K562 (cell line): ENCODE measurements around the gene TSC1. TPM values are rescaled to one million over a fixed set of nuclear protein-coding genes. Genes with fewer than 3 reads are reported as not detected.
A peak's percentile ranks its signal among the peaks of the same experiment; 100 is the strongest.

Experiments used
- ARID2 ChIP-seq: fragments of 450-650 bp; IDR thresholded peaks from 2 replicates; pipeline ENCODE4 v1.6.1; 2017; ENCODE audit warnings: antibody characterized with exemption, mild to moderate bottlenecking
- CBX3 ChIP-seq, 2 experiments: IDR thresholded peaks; 1 replicate in 1 of 2; 2 replicates in 1 of 2; pipeline ENCODE4 v1.6.1; 2012; ENCODE audit warnings: inconsistent platforms in 2 of 2, low read length in 2 of 2, borderline replicate concordance in 1 of 2, control low read depth in 1 of 2
- CHD1 ChIP-seq: fragments of 200-600 bp; sonication (generic); IDR thresholded peaks from one replicate; pipeline ENCODE4 v1.6.1; 2012; ENCODE audit warnings: mild to moderate bottlenecking, moderate library complexity, low read length, inconsistent platforms
- CREB1 ChIP-seq, 2 experiments: sonication (generic) in 1 of 2; formaldehyde crosslinking in 1 of 2; IDR thresholded peaks; 2 replicates each; pipeline versions ENCODE4 v1.6.1 to v1.8.0; 2012 to 2022; ENCODE audit warnings: inconsistent platforms in 1 of 2, mild to moderate bottlenecking in 1 of 2, missing genetic modification reagents in 1 of 2, moderate library complexity in 1 of 2
- CXXC5 ChIP-seq: fragments of 250-450 bp; sonication (Bioruptor Pico); IDR thresholded peaks from 2 replicates; pipeline ENCODE4 v1.8.0; 2022; ENCODE audit warnings: inconsistent platforms, mild to moderate bottlenecking, moderate library complexity
- E2F6 ChIP-seq, 2 experiments: IDR thresholded peaks; 2 replicates each; pipeline ENCODE4 v1.6.1; 2011; ENCODE audit warnings: borderline replicate concordance in 1 of 2, control low read depth in 1 of 2, low read depth in 1 of 2, low read length in 1 of 2, mild to moderate bottlenecking in 1 of 2, mixed read lengths in 1 of 2, moderate library complexity in 1 of 2; ENCODE audit not compliant: insufficient read depth in 1 of 2, insufficient read length in 1 of 2, poor library complexity in 1 of 2, severe bottlenecking in 1 of 2; ENCODE audit errors: extremely low read depth in 1 of 2
- ELF2 ChIP-seq: fragments of 250-450 bp; sonication (Bioruptor Pico); IDR thresholded peaks from 2 replicates; pipeline ENCODE4 v1.5.0; 2021; ENCODE audit warnings: mild to moderate bottlenecking
- HIVEP1 ChIP-seq: fragments of 250-450 bp; sonication (Bioruptor Pico); IDR thresholded peaks from 2 replicates; pipeline ENCODE4 v1.4.0; 2020; ENCODE audit warnings: mild to moderate bottlenecking
- HMG20A ChIP-seq: fragments of 450-650 bp; formaldehyde crosslinking; conservative IDR thresholded peaks from 2 replicates; pipeline ENCODE4 v1.4.0; 2020; ENCODE audit warnings: mild to moderate bottlenecking, mixed read lengths
- ID3 ChIP-seq, 2 experiments: fragments of 250-450 bp in 1 of 2; fragments of 450-650 bp in 1 of 2; sonication (Bioruptor Pico) in 1 of 2; IDR thresholded peaks; 2 replicates each; pipeline versions ENCODE4 v1.6.1 to v1.8.0; 2016 to 2021; ENCODE audit warnings: mild to moderate bottlenecking in 2 of 2, moderate library complexity in 2 of 2, missing compliant biosample characterization in 1 of 2, missing genetic modification characterization in 1 of 2
- MCM3 ChIP-seq: fragments of 450-650 bp; IDR thresholded peaks from 2 replicates; pipeline ENCODE4 v1.6.1; 2016
- MIER1 ChIP-seq: fragments of 450-650 bp; IDR thresholded peaks from 2 replicates; pipeline ENCODE4 v1.6.1; 2016; ENCODE audit warnings: antibody characterized with exemption, mild to moderate bottlenecking, low read depth
- NFIX ChIP-seq: fragments of 250-450 bp; sonication (Bioruptor Pico); IDR thresholded peaks from 2 replicates; pipeline ENCODE4 v1.4.0; 2020; ENCODE audit warnings: low read depth, mild to moderate bottlenecking, moderate library complexity
- NFYB ChIP-seq: IDR thresholded peaks from 2 replicates; pipeline ENCODE4 v1.6.1; 2011; ENCODE audit warnings: mild to moderate bottlenecking, moderate library complexity; ENCODE audit not compliant: insufficient read length; ENCODE audit errors: extremely low read depth
- RBFOX2 ChIP-seq: fragments of 200-400 bp; formaldehyde crosslinking; IDR thresholded peaks from 2 replicates; pipeline ENCODE4 v1.6.1; 2017; ENCODE audit warnings: low read depth, mild to moderate bottlenecking, low read length, moderate library complexity
- RBM22 ChIP-seq: fragments of 200-400 bp; formaldehyde crosslinking; IDR thresholded peaks from 2 replicates; pipeline ENCODE4 v1.6.1; 2018; ENCODE audit warnings: low read length, low read depth; ENCODE audit not compliant: poor library complexity, severe bottlenecking
- SAFB ChIP-seq: fragments of 200-400 bp; formaldehyde crosslinking; IDR thresholded peaks from 2 replicates; pipeline ENCODE4 v1.6.1; 2017; ENCODE audit warnings: low read depth, low read length, borderline replicate concordance
- SP1 ChIP-seq: sonication (generic); formaldehyde crosslinking; IDR thresholded peaks from 2 replicates; pipeline ENCODE4 v1.8.1; 2022; ENCODE audit warnings: mild to moderate bottlenecking, missing genetic modification reagents
- SRF ChIP-seq, 2 experiments: fragments of 250-450, 450-650 bp in 1 of 2; sonication (Bioruptor Pico) in 1 of 2; sonication (generic) in 1 of 2; formaldehyde crosslinking; IDR thresholded peaks; 2 replicates each; pipeline versions ENCODE4 v1.5.0 to v1.5.1; 2020 to 2022; ENCODE audit warnings: mild to moderate bottlenecking in 1 of 2, missing genetic modification reagents in 1 of 2
- TBP ChIP-seq: optimal IDR thresholded peaks from 2 replicates; pipeline ENCODE3; 2011; ENCODE audit warnings: low read depth, low read length, improper control_type of control experiment
- TEAD4 ChIP-seq, 2 experiments: sonication (generic) in 1 of 2; formaldehyde crosslinking in 1 of 2; IDR thresholded peaks; 2 replicates each; pipeline versions ENCODE4 v1.6.1 to v1.8.0; 2012 to 2022; ENCODE audit warnings: borderline replicate concordance in 1 of 2, inconsistent platforms in 1 of 2, low read length in 1 of 2, mild to moderate bottlenecking in 1 of 2, missing genetic modification reagents in 1 of 2
- ZNF512 ChIP-seq: IDR thresholded peaks from 2 replicates; pipeline ENCODE4 v1.6.1; 2016; ENCODE audit warnings: missing genetic modification characterization, missing compliant biosample characterization
- polyA plus RNA-seq, 8 experiments: library from polyadenylated mRNA; depleted of rRNA in 4 of 8; stranded (reverse) in 5 of 8; unstranded in 3 of 8; fragments of >200 nt; fragmentation: Nextera tagmentation in 2 of 8; fragmentation: Illumina TruSeq in 1 of 8; extraction: Ambion mirVana in 2 of 8; extraction: Trizol in 1 of 8; gene quantifications; 2 replicates each; pipeline versions ENCODE4 v1.2.1 to v1.2.3, GENCODE V29; 2011 to 2014; ENCODE audit warnings: inconsistent platforms in 1 of 8, missing spikeins in 1 of 8
- total RNA-seq, 7 experiments: library from RNA; depleted of rRNA in 6 of 7; stranded (reverse); fragments of >200 nt in 6 of 7; fragmentation: Illumina TruSeq in 2 of 7; extraction: Trizol in 2 of 7; gene quantifications; 2 replicates each; pipeline versions ENCODE4 v1.2.1 to v1.2.3, GENCODE V29; 2011 to 2021; ENCODE audit warnings: low replicate concordance in 1 of 7

Gene TSC1
- total and polyA plus RNA-seq, 9 of the 15 experiments (the other 6 are each of a cell fraction or from before 2014, with no cell fraction given) = 6.9 to 37.6 (median 18.6) TPM

- TF ChIP-seq NFIX (no peak), HIVEP1 (CRISPR knock-in tag) (no peak), HMG20A (peak; percentile 81; the same call in 1 of the 2 replicates), TEAD4 (IDR thresholded peaks at IDR 0.05; ENCODE audit: low read length) (peak; percentile 57), TEAD4 (CRISPR knock-in tag; IDR thresholded peaks at IDR 0.05; ENCODE audit: borderline replicate concordance) (no peak), ARID2 (0 out of 2 replicates have a peak, but pooled peaks have one; percentile 14), ID3 (CRISPR knock-in tag; IDR thresholded peaks at IDR 0.05) (no peak), ID3 (tag; IDR thresholded peaks at IDR 0.05) (0 out of 2 replicates have a peak, but pooled peaks have one; percentile 41), CBX3 (IDR thresholded peaks at IDR 0.05; ENCODE audit: borderline replicate concordance in 1 of 2, low read length in 2 of 2) (peak in 1 of 2 experiments; percentile 55; a peak in 1 of 3 replicates), ZNF512 (tag) (peak; percentile 82), SRF (CRISPR knock-in tag; IDR thresholded peaks at IDR 0.05) (0 out of 4 replicates have a peak, but pooled peaks of 1 of the 2 experiments have one; percentile 6), CXXC5 (CRISPR knock-in tag) (peak; percentile 73), CHD1 (peak; percentile 57), ELF2 (CRISPR knock-in tag) (no peak), CREB1 (IDR thresholded peaks at IDR 0.05) (no peak), CREB1 (CRISPR knock-in tag; IDR thresholded peaks at IDR 0.05) (peak; percentile 51; the same call in 1 of the 2 replicates), SAFB (no peak), RBM22 (no peak), TBP (peak; percentile 59), E2F6 (IDR thresholded peaks at IDR 0.05; ENCODE audit: borderline replicate concordance in 1 of 2, extremely low read depth in 1 of 2, insufficient read depth in 1 of 2, insufficient read length in 1 of 2, low read depth in 1 of 2, low read length in 1 of 2, poor library complexity in 1 of 2, severe bottlenecking in 1 of 2) (peak; percentile 82 to 97), NFYB (peak; percentile 83), MIER1 (peak; percentile 82), SP1 (CRISPR knock-in tag) (no peak), RBFOX2 (peak; percentile 65), MCM3 (no peak)
These were observed 34.2 kb upstream of the TSC1 start, which contains the start of gene GFI1B (continued) for GRCh38 chr9:132978451-132979131.
